ENCODE data around the gene ATP8B4. TPM values are rescaled to one million over a fixed set of nuclear protein-coding genes. Genes with fewer than 3 reads are reported as not detected.
A peak's percentile ranks its signal among the peaks of the same experiment; 100 is the strongest.

Gene ATP8B4
- total and polyA plus RNA-seq, 3 donors from 2014 or later = 2.4 to 6.1 (median 2.5) TPM

DNA sequence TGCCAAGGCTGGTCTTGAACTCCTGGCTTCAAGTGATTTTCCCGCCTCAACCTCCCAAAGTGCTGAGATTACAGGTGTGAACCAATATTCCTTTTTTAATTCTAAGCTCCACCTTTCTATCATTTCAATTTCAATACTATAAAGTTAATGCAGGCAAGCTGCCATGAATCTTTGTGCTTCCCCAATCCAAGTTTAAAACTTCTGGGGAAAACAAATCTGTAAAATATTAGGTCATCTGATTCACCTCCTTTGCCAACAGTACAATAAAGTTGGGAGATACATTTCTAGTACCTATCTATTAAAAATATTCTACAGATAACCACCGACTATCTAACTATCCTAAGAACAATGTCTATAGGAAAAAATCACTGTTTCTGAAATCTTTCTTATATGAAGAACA lies 102.1 kb downstream of the ATP8B4 start:
- intact Hi-C loops (cut with DNase I; ENCODE audit: low total_unique reads) = no loop called here
- TF ChIP-seq POLR2A (IDR thresholded peaks at IDR 0.05) = no peak
- TF ChIP-seq, protein P1, sequence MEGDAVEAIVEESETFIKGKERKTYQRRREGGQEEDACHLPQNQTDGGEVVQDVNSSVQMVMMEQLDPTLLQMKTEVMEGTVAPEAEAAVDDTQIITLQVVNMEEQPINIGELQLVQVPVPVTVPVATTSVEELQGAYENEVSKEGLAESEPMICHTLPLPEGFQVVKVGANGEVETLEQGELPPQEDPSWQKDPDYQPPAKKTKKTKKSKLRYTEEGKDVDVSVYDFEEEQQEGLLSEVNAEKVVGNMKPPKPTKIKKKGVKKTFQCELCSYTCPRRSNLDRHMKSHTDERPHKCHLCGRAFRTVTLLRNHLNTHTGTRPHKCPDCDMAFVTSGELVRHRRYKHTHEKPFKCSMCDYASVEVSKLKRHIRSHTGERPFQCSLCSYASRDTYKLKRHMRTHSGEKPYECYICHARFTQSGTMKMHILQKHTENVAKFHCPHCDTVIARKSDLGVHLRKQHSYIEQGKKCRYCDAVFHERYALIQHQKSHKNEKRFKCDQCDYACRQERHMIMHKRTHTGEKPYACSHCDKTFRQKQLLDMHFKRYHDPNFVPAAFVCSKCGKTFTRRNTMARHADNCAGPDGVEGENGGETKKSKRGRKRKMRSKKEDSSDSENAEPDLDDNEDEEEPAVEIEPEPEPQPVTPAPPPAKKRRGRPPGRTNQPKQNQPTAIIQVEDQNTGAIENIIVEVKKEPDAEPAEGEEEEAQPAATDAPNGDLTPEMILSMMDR (IDR thresholded peaks at IDR 0.05) = no peak
- Histone ChIP-seq H3K36me3 (ENCODE audit: low read depth, missing control alignments) (no peaks in the 10 kb centered on the region), H3K4me1 (no peaks in the 10 kb centered on the region), H3K9me3 (no peaks in the 10 kb centered on the region), H3K4me3 (no peak overlapping the region), H3K27ac (no peak overlapping the region), H3K27me3 (no peaks in the 10 kb centered on the region)
- 65 to 86% methylated on average over 2 of the region's 2 CpGs for WGBS, 2 donors
- DNase-seq = no peak

DNA sequence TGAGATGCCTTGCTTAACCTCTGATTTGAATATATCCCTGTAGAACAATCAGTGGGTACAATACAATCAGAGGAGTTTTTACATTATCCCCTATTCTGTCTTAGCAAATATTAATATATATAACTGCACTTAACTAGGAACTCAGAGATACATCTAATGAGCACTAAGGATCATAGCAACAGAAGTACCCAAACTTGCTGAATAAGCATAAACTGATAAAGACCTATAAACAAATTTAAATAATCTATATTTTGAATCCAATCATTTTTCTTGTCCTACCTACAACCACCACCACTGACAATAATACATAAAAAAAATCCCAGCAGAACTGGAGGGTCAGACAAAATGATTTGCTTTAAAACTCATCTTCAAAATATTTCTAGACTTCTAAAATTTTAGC lies 106.2 kb downstream of the ATP8B4 start:
- no peak overlapping the region for H3K27ac ChIP-seq
- intact Hi-C loops (cut with DNase I; ENCODE audit: low total_unique reads) = no loop called here
- H3K36me3 ChIP-seq (ENCODE audit: low read depth, missing control alignments) = no peaks in the 10 kb centered on the region

DNA sequence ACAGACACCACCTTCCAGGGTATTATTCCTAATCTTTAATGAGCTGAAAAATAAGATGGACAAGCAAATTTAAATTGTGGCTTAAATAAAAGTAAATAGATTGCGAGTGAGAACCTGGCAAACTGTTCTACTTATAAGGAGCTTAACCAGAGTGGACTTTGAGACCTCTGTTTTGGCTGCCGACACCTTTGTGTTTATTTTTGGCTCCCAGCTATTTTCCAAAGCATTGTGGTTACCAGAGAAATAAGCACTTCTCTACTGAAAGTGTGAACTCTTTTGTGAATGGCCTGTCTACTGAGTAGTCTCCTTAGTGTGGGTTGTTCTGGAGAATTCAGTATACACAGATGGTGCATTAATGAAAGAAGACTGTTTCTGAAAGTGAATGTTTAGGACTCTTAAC lies 109.4 kb downstream of the ATP8B4 start:
- no peaks in the 10 kb centered on the region for H3K36me3 ChIP-seq (ENCODE audit: low read depth, missing control alignments)
- 75 to 76% methylated on average over 2 of the region's 2 CpGs for WGBS, 2 donors
- no peaks in the 10 kb centered on the region for H3K4me1 ChIP-seq
- no peak overlapping the region for H3K4me3 ChIP-seq
- intact Hi-C loops (cut with DNase I; ENCODE audit: low total_unique reads) = no loop called here
- TF ChIP-seq, protein P1 (IDR thresholded peaks at IDR 0.05) = no peak
- no peak for TF ChIP-seq POLR2A (IDR thresholded peaks at IDR 0.05)
- H3K27ac ChIP-seq = no peak overlapping the region
- H3K27me3 ChIP-seq = no peaks in the 10 kb centered on the region
- DNase-seq = no peak
- H3K9me3 ChIP-seq = no peaks in the 10 kb centered on the region

More for the DNA sequence above, 106.2 kb downstream of the ATP8B4 start:
- no peaks in the 10 kb centered on the region for H3K4me1 ChIP-seq
- H3K9me3 ChIP-seq = no peaks in the 10 kb centered on the region
- no peak for DNase-seq
- H3K4me3 ChIP-seq = no peak overlapping the region
- no peaks in the 10 kb centered on the region for H3K27me3 ChIP-seq
- TF ChIP-seq POLR2A (IDR thresholded peaks at IDR 0.05) = no peak
- TF ChIP-seq, protein P1 (IDR thresholded peaks at IDR 0.05) = no peak

DNA sequence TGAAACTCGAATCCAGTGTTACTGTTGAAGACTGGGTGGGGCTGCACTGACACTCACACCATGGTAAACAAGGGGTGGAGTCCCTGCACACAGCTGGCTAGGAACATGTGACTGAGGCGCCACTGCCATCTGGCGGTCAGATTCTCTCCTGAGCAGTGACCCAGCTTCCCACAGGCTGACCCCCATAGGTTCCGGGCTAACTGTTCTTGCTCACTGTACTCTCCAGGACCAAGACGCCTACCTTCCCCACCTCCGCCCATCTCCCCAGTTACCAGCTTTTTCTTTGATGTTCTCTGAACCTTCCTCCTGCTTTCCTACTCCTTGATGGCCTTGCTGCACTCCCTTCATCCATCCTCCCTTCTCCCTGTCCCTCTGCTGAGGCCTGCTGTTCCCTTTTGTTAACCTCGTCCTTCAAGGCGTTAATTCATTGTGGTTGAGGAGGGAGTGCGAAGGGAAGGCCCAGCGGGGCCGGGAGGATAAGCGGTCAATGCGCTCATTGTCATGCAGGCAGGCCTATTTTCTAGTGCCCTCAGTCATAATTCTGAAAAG lies 115.2 kb downstream of the ATP8B4 start:
- peak; percentile 87 for DNase-seq
- no peaks in the 10 kb centered on the region for H3K36me3 ChIP-seq (ENCODE audit: low read depth, missing control alignments)
- 57 to 75% methylated on average over 13 of the region's 13 CpGs for WGBS, 2 donors
- intact Hi-C loops (cut with DNase I; ENCODE audit: low total_unique reads) = no loop called here
- H3K4me1 ChIP-seq = peaks cover 9% of the 10 kb centered on the region
- no peak overlapping the region for H3K4me3 ChIP-seq
- H3K27ac ChIP-seq = no peak overlapping the region
- H3K27me3 ChIP-seq = no peaks in the 10 kb centered on the region
- no peaks in the 10 kb centered on the region for H3K9me3 ChIP-seq
- TF ChIP-seq, protein P1 (IDR thresholded peaks at IDR 0.05) = peak; percentile 51 to 63 (median 55)
- no peak for TF ChIP-seq POLR2A (IDR thresholded peaks at IDR 0.05)

DNA sequence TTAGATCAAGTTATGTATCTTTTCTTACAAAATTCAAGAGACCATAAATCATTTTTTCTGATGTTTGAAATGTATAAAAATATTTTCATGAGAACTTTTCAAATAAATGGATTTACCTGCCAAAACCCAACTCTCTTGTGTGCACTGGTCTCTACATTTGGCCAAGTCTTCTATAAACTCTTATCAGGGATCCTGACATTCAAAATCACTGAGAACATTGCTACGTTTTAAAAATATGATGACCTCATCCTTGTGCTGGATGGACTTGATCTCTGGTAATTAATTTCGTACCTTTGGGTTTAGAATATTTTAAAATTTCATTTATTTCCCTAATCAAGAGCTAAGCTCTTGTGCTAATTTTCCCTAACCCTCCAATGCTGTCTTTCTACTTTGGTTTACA lies 127.4 kb downstream of the ATP8B4 start:
- Histone ChIP-seq H3K4me1 (peaks cover 4% of the 10 kb centered on the region), H3K4me3 (no peak overlapping the region), H3K9me3 (no peaks in the 10 kb centered on the region), H3K27ac (no peak overlapping the region), H3K36me3 (ENCODE audit: low read depth, missing control alignments) (no peaks in the 10 kb centered on the region), H3K27me3 (no peaks in the 10 kb centered on the region)
- 77 to 78% methylated on average over 2 of the region's 2 CpGs for WGBS, 2 donors
- TF ChIP-seq POLR2A (IDR thresholded peaks at IDR 0.05) = no peak
- TF ChIP-seq, protein P1 (IDR thresholded peaks at IDR 0.05) = no peak
- intact Hi-C loops (cut with DNase I; ENCODE audit: low total_unique reads) = no loop called here
- DNase-seq = no peak

Measured in testis (tissue), 3 donors.